GM19351 (cell line): ENCODE data around the gene FABP2.

Experiments used
- ATAC-seq: cut with Tn5 transposase; IDR thresholded peaks from one replicate; pipeline ENCODE4 v1.9.1; 2021; ENCODE audit warnings: mild to moderate bottlenecking, moderate library complexity; ENCODE audit not compliant: unreplicated experiment

The FABP2 gene

GRCh38 chr4:119268466-119268865, 53.5 kb downstream of the FABP2 start:
- no peak for ATAC-seq
